ENCODE results near the gene TEX13D.

TEX13D gene

GRCh38 chrX:124347242-124347641 is 14.8 kb downstream of the TEX13D start:
- TF ChIP-seq PAX5 (IDR thresholded peaks at IDR 0.05; ENCODE audit: insufficient read depth, low read length, severe bottlenecking), result no peak
- no peak for TF ChIP-seq TAF1 (IDR thresholded peaks at IDR 0.05; ENCODE audit: low read depth, low read length)
- no peak for TF ChIP-seq POLR2AphosphoS5 (IDR thresholded peaks at IDR 0.05; ENCODE audit: low read depth, low read length)
- TF ChIP-seq POLR2A (IDR thresholded peaks at IDR 0.05; ENCODE audit: low read depth, low read length), result no peak
- no peak for TF ChIP-seq SPI1 (IDR thresholded peaks at IDR 0.05; ENCODE audit: low read depth, low read length)
- TF ChIP-seq POU2F2 (IDR thresholded peaks at IDR 0.05; ENCODE audit: low read depth, low read length), result no peak
- FAIRE-seq, result peak; percentile 23
- DNase-seq (ENCODE audit: insufficient read length, low spot score), result no peak

GRCh38 chrX:124348182-124348581 is 15.7 kb downstream of the TEX13D start:
- DNase-seq (ENCODE audit: insufficient read length, low spot score) (no peak), FAIRE-seq (no peak)
- no peak for TF ChIP-seq TAF1 (IDR thresholded peaks at IDR 0.05; ENCODE audit: low read depth, low read length)
- TF ChIP-seq POLR2AphosphoS5 (IDR thresholded peaks at IDR 0.05; ENCODE audit: low read depth, low read length), result no peak
- TF ChIP-seq POLR2A (IDR thresholded peaks at IDR 0.05; ENCODE audit: low read depth, low read length), result no peak

- TF ChIP-seq SPI1 (IDR thresholded peaks at IDR 0.05; ENCODE audit: low read depth, low read length) (no peak), TAF1 (IDR thresholded peaks at IDR 0.05; ENCODE audit: low read depth, low read length) (no peak), POU2F2 (IDR thresholded peaks at IDR 0.05; ENCODE audit: low read depth, low read length) (no peak), POLR2A (IDR thresholded peaks at IDR 0.05; ENCODE audit: low read depth, low read length) (no peak), PAX5 (IDR thresholded peaks at IDR 0.05; ENCODE audit: insufficient read depth, low read length, severe bottlenecking) (no peak)
- DNase-seq (ENCODE audit: insufficient read length, low spot score) (no peak), FAIRE-seq (no peak)
Measured at GRCh38 chrX:124348885-124349453, 16.5 kb downstream of the TEX13D start.

GRCh38 chrX:124354648-124355047 is 22.2 kb downstream of the TEX13D start:
- DNase-seq (ENCODE audit: insufficient read length, low spot score), result no peak
- FAIRE-seq, result no peak
- TF ChIP-seq SPI1 (IDR thresholded peaks at IDR 0.05; ENCODE audit: low read depth, low read length), result no peak

- FAIRE-seq, result peak; percentile 57
- TF ChIP-seq PAX5 (IDR thresholded peaks at IDR 0.05; ENCODE audit: insufficient read depth, low read length, severe bottlenecking) (no peak), POLR2AphosphoS5 (IDR thresholded peaks at IDR 0.05; ENCODE audit: low read depth, low read length) (no peak), POU2F2 (IDR thresholded peaks at IDR 0.05; ENCODE audit: low read depth, low read length) (no peak), TAF1 (IDR thresholded peaks at IDR 0.05; ENCODE audit: low read depth, low read length) (no peak), POLR2A (IDR thresholded peaks at IDR 0.05; ENCODE audit: low read depth, low read length) (no peak), SPI1 (IDR thresholded peaks at IDR 0.05; ENCODE audit: low read depth, low read length) (no peak)
- no peak for DNase-seq (ENCODE audit: insufficient read length, low spot score)
Measured at GRCh38 chrX:124358800-124359383, 26.4 kb downstream of the TEX13D start.

- no peak for TF ChIP-seq POU2F2 (IDR thresholded peaks at IDR 0.05; ENCODE audit: low read depth, low read length)
- no peak for TF ChIP-seq TAF1 (IDR thresholded peaks at IDR 0.05; ENCODE audit: low read depth, low read length)
- FAIRE-seq (no peak), DNase-seq (ENCODE audit: insufficient read length, low spot score) (no peak)
Measured at GRCh38 chrX:124362072-124362471, 29.6 kb downstream of the TEX13D start.

- TF ChIP-seq SPI1 (IDR thresholded peaks at IDR 0.05; ENCODE audit: low read depth, low read length) (no peak), TAF1 (IDR thresholded peaks at IDR 0.05; ENCODE audit: low read depth, low read length) (no peak), POLR2AphosphoS5 (IDR thresholded peaks at IDR 0.05; ENCODE audit: low read depth, low read length) (no peak), POLR2A (IDR thresholded peaks at IDR 0.05; ENCODE audit: low read depth, low read length) (no peak), POU2F2 (IDR thresholded peaks at IDR 0.05; ENCODE audit: low read depth, low read length) (no peak), PAX5 (IDR thresholded peaks at IDR 0.05; ENCODE audit: insufficient read depth, low read length, severe bottlenecking) (no peak)
- FAIRE-seq (no peak), DNase-seq (ENCODE audit: insufficient read length, low spot score) (no peak)
Measured at GRCh38 chrX:124362761-124363160, 30.3 kb downstream of the TEX13D start.

GRCh38 chrX:124369722-124370121 is 37.3 kb downstream of the TEX13D start:
- TF ChIP-seq PAX5 (IDR thresholded peaks at IDR 0.05; ENCODE audit: insufficient read depth, low read length, severe bottlenecking) (no peak), POLR2A (IDR thresholded peaks at IDR 0.05; ENCODE audit: low read depth, low read length) (no peak), TAF1 (IDR thresholded peaks at IDR 0.05; ENCODE audit: low read depth, low read length) (no peak), SPI1 (IDR thresholded peaks at IDR 0.05; ENCODE audit: low read depth, low read length) (no peak), POU2F2 (IDR thresholded peaks at IDR 0.05; ENCODE audit: low read depth, low read length) (no peak), POLR2AphosphoS5 (IDR thresholded peaks at IDR 0.05; ENCODE audit: low read depth, low read length) (no peak)
- no peak for DNase-seq (ENCODE audit: insufficient read length, low spot score)
- FAIRE-seq, result no peak

GRCh38 chrX:124373348-124373747 is 40.9 kb downstream of the TEX13D start:
- no peak for DNase-seq (ENCODE audit: insufficient read length, low spot score)
- TF ChIP-seq POLR2A (IDR thresholded peaks at IDR 0.05; ENCODE audit: low read depth, low read length) (no peak), SPI1 (IDR thresholded peaks at IDR 0.05; ENCODE audit: low read depth, low read length) (no peak), PAX5 (IDR thresholded peaks at IDR 0.05; ENCODE audit: insufficient read depth, low read length, severe bottlenecking) (no peak), POLR2AphosphoS5 (IDR thresholded peaks at IDR 0.05; ENCODE audit: low read depth, low read length) (no peak), POU2F2 (IDR thresholded peaks at IDR 0.05; ENCODE audit: low read depth, low read length) (no peak), TAF1 (IDR thresholded peaks at IDR 0.05; ENCODE audit: low read depth, low read length) (no peak)
- FAIRE-seq, result no peak

GRCh38 chrX:124378643-124379042 is 46.2 kb downstream of the TEX13D start:
- no peak for DNase-seq (ENCODE audit: insufficient read length, low spot score)
- no peak for TF ChIP-seq SPI1 (IDR thresholded peaks at IDR 0.05; ENCODE audit: low read depth, low read length)
- TF ChIP-seq PAX5 (IDR thresholded peaks at IDR 0.05; ENCODE audit: insufficient read depth, low read length, severe bottlenecking), result no peak
- no peak for TF ChIP-seq POU2F2 (IDR thresholded peaks at IDR 0.05; ENCODE audit: low read depth, low read length)
- TF ChIP-seq TAF1 (IDR thresholded peaks at IDR 0.05; ENCODE audit: low read depth, low read length), result no peak
- no peak for TF ChIP-seq POLR2A (IDR thresholded peaks at IDR 0.05; ENCODE audit: low read depth, low read length)
- no peak for TF ChIP-seq POLR2AphosphoS5 (IDR thresholded peaks at IDR 0.05; ENCODE audit: low read depth, low read length)
- FAIRE-seq, result peak; percentile 70

Data from GM12891 (cell line).